T-helper 2 cell treated with Interferon-gamma antibody and Interleukin-4, amounts not matched to agents 5 μg/mL and 100 μg/mL, for 36 hours (primary cell): ENCODE measurements around the gene C16orf92.
A peak's percentile ranks its signal among the peaks of the same experiment; 100 is the strongest.

Source experiments
- DNase-seq: peaks from one replicate; pipeline ENCODE4 v3.0.0; 2021; ENCODE audit warnings: low spot score
- H3K27ac Mint-ChIP-seq: one replicate; pipeline ENCODE4 v1.8.0; 2021; ENCODE audit warnings: mild to moderate bottlenecking, mixed read lengths
- H3K27me3 Mint-ChIP-seq: one replicate; pipeline ENCODE4 v1.8.0; 2021; ENCODE audit warnings: low read depth, mixed read lengths
- H3K36me3 Mint-ChIP-seq: one replicate; pipeline ENCODE4 v1.8.0; 2021; ENCODE audit warnings: low read depth, mixed read lengths
- H3K4me1 Mint-ChIP-seq: one replicate; pipeline ENCODE4 v1.8.0; 2021; ENCODE audit warnings: low read depth, mixed read lengths
- H3K4me3 Mint-ChIP-seq: one replicate; pipeline ENCODE4 v1.8.0; 2022; ENCODE audit warnings: mild to moderate bottlenecking, moderate library complexity, mixed read lengths
- H3K9me3 Mint-ChIP-seq: one replicate; pipeline ENCODE4 v1.8.0; 2021; ENCODE audit warnings: mixed read lengths

Gene C16orf92

GRCh38 chr16:30060836-30061554 lies 38.0 kb downstream of the C16orf92 start:
- H3K27me3 Mint-ChIP-seq: no peaks in the 10 kb centered on the region
- peak overlapping the region; percentile 50 for H3K27ac Mint-ChIP-seq
- H3K9me3 Mint-ChIP-seq: no peaks in the 10 kb centered on the region
- peaks cover 4% of the 10 kb centered on the region for H3K36me3 Mint-ChIP-seq
- no peak overlapping the region for H3K4me3 Mint-ChIP-seq
- peaks cover 2% of the 10 kb centered on the region for H3K4me1 Mint-ChIP-seq
- no peak for DNase-seq

GRCh38 chr16:30063278-30063892 lies 40.4 kb downstream of the C16orf92 start:
- peaks cover 15% of the 10 kb centered on the region for H3K4me1 Mint-ChIP-seq
- no peaks in the 10 kb centered on the region for H3K9me3 Mint-ChIP-seq
- peaks cover 26% of the 10 kb centered on the region for H3K36me3 Mint-ChIP-seq
- no peak for DNase-seq
- peak overlapping the region; percentile 99 for H3K27ac Mint-ChIP-seq
- peak overlapping the region; percentile 100 for H3K4me3 Mint-ChIP-seq
- H3K27me3 Mint-ChIP-seq: no peaks in the 10 kb centered on the region

GRCh38 chr16:30063893-30064728 lies 41.1 kb downstream of the C16orf92 start:
- DNase-seq: peak; percentile 71
- H3K36me3 Mint-ChIP-seq: peaks cover 33% of the 10 kb centered on the region

GRCh38 chr16:30064729-30065101 lies 41.7 kb downstream of the C16orf92 start:
- Mint-ChIP-seq H3K9me3 (no peaks in the 10 kb centered on the region), H3K4me1 (peaks cover 26% of the 10 kb centered on the region), H3K27ac (peak overlapping the region; percentile 99), H3K27me3 (no peaks in the 10 kb centered on the region), H3K4me3 (peak overlapping the region; percentile 100), H3K36me3 (peaks cover 39% of the 10 kb centered on the region)
- DNase-seq: no peak

More at GRCh38 chr16:30063893-30064728, 41.1 kb downstream of the C16orf92 start:
- Mint-ChIP-seq H3K4me1 (peaks cover 22% of the 10 kb centered on the region), H3K27ac (peak overlapping the region; percentile 99), H3K4me3 (peak overlapping the region; percentile 100), H3K27me3 (no peaks in the 10 kb centered on the region), H3K9me3 (no peaks in the 10 kb centered on the region)

- peaks cover 29% of the 10 kb centered on the region for H3K4me1 Mint-ChIP-seq
- H3K4me3 Mint-ChIP-seq: peak within 1 kb of the TSS; percentile 100
- no peaks in the 10 kb centered on the region for H3K27me3 Mint-ChIP-seq
- no peaks in the 10 kb centered on the region for H3K9me3 Mint-ChIP-seq
- peaks cover 43% of the 10 kb centered on the region for H3K36me3 Mint-ChIP-seq
- peak; percentile 98 for DNase-seq
- H3K27ac Mint-ChIP-seq: peak within 1 kb of the TSS; percentile 99
These were observed 42.3 kb downstream of the C16orf92 start, which contains the start of gene ALDOA for GRCh38 chr16:30065102-30065942. Gene ALDOA (plus strand): TSS chr16:30065760. CDS start chr16:30066898, 1,138 bp downstream.

- Mint-ChIP-seq H3K36me3 (peaks cover 50% of the 10 kb centered on the region), H3K4me3 (peak overlapping the region; percentile 100), H3K27ac (peak overlapping the region; percentile 99), H3K4me1 (peaks cover 29% of the 10 kb centered on the region), H3K27me3 (no peaks in the 10 kb centered on the region), H3K9me3 (no peaks in the 10 kb centered on the region)
- DNase-seq: no peak
These were observed 43.2 kb downstream of the C16orf92 start for GRCh38 chr16:30065943-30066760.

- no peaks in the 10 kb centered on the region for H3K9me3 Mint-ChIP-seq
- peaks cover 29% of the 10 kb centered on the region for H3K4me1 Mint-ChIP-seq
- H3K27ac Mint-ChIP-seq: peak overlapping the region; percentile 99
- H3K4me3 Mint-ChIP-seq: peak overlapping the region; percentile 100
- no peaks in the 10 kb centered on the region for H3K27me3 Mint-ChIP-seq
- peaks cover 56% of the 10 kb centered on the region for H3K36me3 Mint-ChIP-seq
- DNase-seq: no peak
These were observed 44.0 kb downstream of the C16orf92 start for GRCh38 chr16:30066761-30067583.

- Mint-ChIP-seq H3K4me3 (peak overlapping the region; percentile 100), H3K36me3 (peaks cover 59% of the 10 kb centered on the region), H3K9me3 (no peaks in the 10 kb centered on the region), H3K27ac (peak overlapping the region; percentile 99), H3K4me1 (peaks cover 29% of the 10 kb centered on the region), H3K27me3 (no peaks in the 10 kb centered on the region)
- DNase-seq: no peak
These were observed 44.6 kb downstream of the C16orf92 start for GRCh38 chr16:30067584-30067916.

- Mint-ChIP-seq H3K4me3 (peak overlapping the region; percentile 73), H3K27me3 (no peaks in the 10 kb centered on the region), H3K36me3 (peaks cover 59% of the 10 kb centered on the region), H3K9me3 (no peaks in the 10 kb centered on the region), H3K27ac (peak overlapping the region; percentile 82), H3K4me1 (peaks cover 29% of the 10 kb centered on the region)
- DNase-seq: no peak
These were observed 45.3 kb downstream of the C16orf92 start for GRCh38 chr16:30068333-30068732.

GRCh38 chr16:30068750-30069610 lies 46.0 kb downstream of the C16orf92 start:
- peaks cover 62% of the 10 kb centered on the region for H3K36me3 Mint-ChIP-seq
- peak; percentile 47 for DNase-seq
- no peaks in the 10 kb centered on the region for H3K9me3 Mint-ChIP-seq
- H3K27me3 Mint-ChIP-seq: no peaks in the 10 kb centered on the region
- H3K4me3 Mint-ChIP-seq: peak overlapping the region; percentile 73
- peaks cover 28% of the 10 kb centered on the region for H3K4me1 Mint-ChIP-seq
- H3K27ac Mint-ChIP-seq: peak overlapping the region; percentile 82

GRCh38 chr16:30069611-30070462 lies 46.8 kb downstream of the C16orf92 start:
- H3K4me1 Mint-ChIP-seq: peaks cover 28% of the 10 kb centered on the region
- H3K36me3 Mint-ChIP-seq: peaks cover 61% of the 10 kb centered on the region
- H3K9me3 Mint-ChIP-seq: no peaks in the 10 kb centered on the region
- peak overlapping the region; percentile 62 for H3K27ac Mint-ChIP-seq
- H3K4me3 Mint-ChIP-seq: peak overlapping the region; percentile 38
- no peak for DNase-seq
- H3K27me3 Mint-ChIP-seq: no peaks in the 10 kb centered on the region
